ENCODE measurements around the gene CFAP69. TPM values are rescaled to one million over a fixed set of nuclear protein-coding genes. Genes with fewer than 3 reads are reported as not detected.

Gene CFAP69
- total and polyA plus RNA-seq, 10 of the 15 experiments (the other 5 are each of a cell fraction or from before 2014, with no cell fraction given): 0.11 to 3.1 (median 0.48) TPM; not detected in 1

GRCh38 chr7:90346336-90347125, 101.6 kb downstream of the CFAP69 start, which contains the start of gene GTPBP10 (continued):
- no peak for TF ChIP-seq BCL3 (IDR thresholded peaks at IDR 0.05; ENCODE audit: borderline replicate concordance, insufficient read depth, low read depth, low read length, poor library complexity, severe bottlenecking)
- no peak for TF ChIP-seq SREBF2 (IDR thresholded peaks at IDR 0.05; ENCODE audit: low read length)
- peak; percentile 50; the same call in 1 of the 2 replicates for TF ChIP-seq NR2F1 (conservative IDR thresholded peaks at IDR 0.05)
- no peak for TF ChIP-seq BCL11A (IDR thresholded peaks at IDR 0.05; ENCODE audit: low read depth, low read length)
- TF ChIP-seq SUPT20H (IDR thresholded peaks at IDR 0.05; ENCODE audit: borderline replicate concordance, control insufficient read depth, low read depth, low read length): no peak
- no peak for TF ChIP-seq PBX3 (IDR thresholded peaks at IDR 0.05; ENCODE audit: insufficient replicate concordance, low read depth, low read length)
- peak; percentile 93 for TF ChIP-seq SIN3A (IDR thresholded peaks at IDR 0.05; ENCODE audit: low read depth, low read length)
- TF ChIP-seq CBX5 (IDR thresholded peaks at IDR 0.05; ENCODE audit: low read depth): peak; percentile 93; the same call in 1 of the 2 replicates
- TF ChIP-seq RELA (IDR thresholded peaks at IDR 0.05; ENCODE audit: borderline replicate concordance, partially characterized antibody): peak; percentile 82
- TF ChIP-seq SMC3 (IDR thresholded peaks at IDR 0.05; ENCODE audit: borderline replicate concordance, low read length): no peak
- TF ChIP-seq NFYA (IDR thresholded peaks at IDR 0.05; ENCODE audit: borderline replicate concordance, low read depth, low read length): no peak
- peak; percentile 70; the same call in 1 of the 2 replicates for TF ChIP-seq TARDBP (IDR thresholded peaks at IDR 0.05; ENCODE audit: borderline replicate concordance)
- TF ChIP-seq CTCF (IDR thresholded peaks at IDR 0.05 in 2 of 3, conservative IDR thresholded peaks at IDR 0.05 in 1 of 3; ENCODE audit: control insufficient read depth in 2 of 3, extremely low read depth in 1 of 3, insufficient read depth in 1 of 3, low read depth in 3 of 3, low read length in 3 of 3): peak; percentile 82 to 87 (median 85)
- no peak for TF ChIP-seq CHD1 (IDR thresholded peaks at IDR 0.05; ENCODE audit: low read depth, low read length)
- no peak for TF ChIP-seq EZH2 (IDR thresholded peaks at IDR 0.05; ENCODE audit: borderline replicate concordance, control insufficient read depth, low read depth, low read length)
- TF ChIP-seq EP300 (IDR thresholded peaks at IDR 0.05; ENCODE audit: borderline replicate concordance in 1 of 2, control insufficient read depth in 1 of 2, low read depth in 2 of 2, low read length in 2 of 2): peak in 1 of 2 experiments; percentile 64; a peak in 1 of 4 replicates
- TF ChIP-seq IRF5 (IDR thresholded peaks at IDR 0.05; ENCODE audit: borderline replicate concordance): no peak
- peak; percentile 64; the same call in 1 of the 2 replicates for TF ChIP-seq MTA3 (IDR thresholded peaks at IDR 0.05; ENCODE audit: borderline replicate concordance, low read length)
- TF ChIP-seq SREBF1 (IDR thresholded peaks at IDR 0.05; ENCODE audit: low read length): no peak
- TF ChIP-seq IRF3 (IDR thresholded peaks at IDR 0.05): no peak
- TF ChIP-seq ATF3 (IDR thresholded peaks at IDR 0.05; ENCODE audit: borderline replicate concordance, extremely low read depth, low read depth, low read length): peak; percentile 93

Data from GM12878 (cell line).